K562 (cell line): ENCODE data around the gene MEDAG.

Source experiments
- EP300 ChIP-seq: IDR thresholded peaks from 2 replicates; pipeline ENCODE4 v1.6.1; 2012; ENCODE audit warnings: low read length, improper control_type of control experiment
- EZH2 ChIP-seq: IDR thresholded peaks from 2 replicates; pipeline ENCODE4 v1.6.1; 2012; ENCODE audit warnings: low read depth, mild to moderate bottlenecking, inconsistent platforms, low read length, borderline replicate concordance
- POLR2A ChIP-seq: fragments of 450-650 bp; conservative IDR thresholded peaks from 2 replicates; pipeline ENCODE4 v1.6.1; 2016
- SMAD3 ChIP-seq: fragments of 450-650 bp; formaldehyde crosslinking; conservative IDR thresholded peaks from 2 replicates; pipeline ENCODE4 v1.4.0; 2020; ENCODE audit warnings: mild to moderate bottlenecking
- STAT6 ChIP-seq: sonication (generic); formaldehyde crosslinking; IDR thresholded peaks from 2 replicates; pipeline ENCODE4 v1.8.1; 2023; ENCODE audit warnings: mild to moderate bottlenecking, missing genetic modification reagents
- TARDBP ChIP-seq: fragments of 450-650 bp; IDR thresholded peaks from 2 replicates; pipeline ENCODE4 v1.6.1; 2016
- YY1 ChIP-seq, 3 experiments: IDR thresholded peaks; 2 replicates each; pipeline ENCODE4 v1.6.1; 2011; ENCODE audit warnings: low read length in 2 of 3, mild to moderate bottlenecking in 2 of 3, moderate library complexity in 2 of 3, borderline replicate concordance in 1 of 3, control low read depth in 1 of 3, low read depth in 1 of 3; ENCODE audit not compliant: insufficient read depth in 3 of 3, insufficient replicate concordance in 2 of 3, control insufficient read depth in 1 of 3, insufficient read length in 1 of 3; ENCODE audit errors: extremely low read depth in 1 of 3
- ZNF274 ChIP-seq: IDR thresholded peaks from 2 replicates; pipeline ENCODE4 v1.6.1; 2011; ENCODE audit warnings: low read depth, mild to moderate bottlenecking, low read length, moderate library complexity, borderline replicate concordance

DNA sequence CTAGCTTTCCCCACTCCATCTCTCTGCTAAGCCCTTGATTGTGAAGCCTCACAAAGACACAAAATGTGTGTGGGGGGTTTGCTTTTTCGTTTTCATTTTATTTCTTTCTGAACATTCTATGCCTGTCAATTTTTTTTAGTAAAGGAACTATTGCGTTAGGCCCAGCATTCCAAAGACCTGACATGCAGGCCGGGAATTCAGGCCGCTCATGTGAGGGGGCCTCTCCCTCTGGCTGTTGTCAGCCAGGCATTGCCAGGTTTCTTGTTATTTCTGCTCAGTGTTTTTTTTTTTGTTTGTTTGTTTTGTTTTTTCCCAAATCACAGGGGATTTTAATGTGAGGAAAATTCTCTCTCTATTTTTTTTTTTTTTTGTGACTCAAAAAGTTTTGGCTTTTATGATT is 10.3 kb upstream of the MEDAG start:
- no peak for TF ChIP-seq EZH2
- no peak for TF ChIP-seq EP300
- no peak for TF ChIP-seq STAT6 (CRISPR knock-in tag)
- TF ChIP-seq YY1 (IDR thresholded peaks at IDR 0.05; ENCODE audit: borderline replicate concordance in 1 of 3, control insufficient read depth in 1 of 3, extremely low read depth in 1 of 3, insufficient read depth in 3 of 3, insufficient read length in 1 of 3, insufficient replicate concordance in 2 of 3, low read depth in 1 of 3, low read length in 2 of 3) = no peak
- no peak for TF ChIP-seq ZNF274
- no peak for TF ChIP-seq POLR2A
- no peak for TF ChIP-seq SMAD3 (CRISPR knock-in tag)
- TF ChIP-seq TARDBP = no peak
